ENCODE results near the gene NDST1. TPM values are rescaled to one million over a fixed set of nuclear protein-coding genes. Genes with fewer than 3 reads are reported as not detected.

The NDST1 gene
- total and polyA plus RNA-seq, 10 of the 15 experiments (the other 5 are each of a cell fraction or from before 2014, with no cell fraction given), result 0.20 to 53.5 (median 12.9) TPM

GRCh38 chr5:150487199-150488061 is 20.5 kb upstream of the NDST1 start (continued):
- 0 out of 2 replicates have a peak, but pooled peaks have one; percentile 43 for TF ChIP-seq TCF12 (IDR thresholded peaks at IDR 0.05; ENCODE audit: low read depth, low read length)
- no peak for TF ChIP-seq SMAD1 (IDR thresholded peaks at IDR 0.05; ENCODE audit: low read depth, partially characterized antibody)
- no peak for TF ChIP-seq RAD51 (IDR thresholded peaks at IDR 0.05)
- no peak for TF ChIP-seq STAT1 (conservative IDR thresholded peaks at IDR 0.05)
- TF ChIP-seq JUNB (IDR thresholded peaks at IDR 0.05), result no peak
- TF ChIP-seq MEF2A (IDR thresholded peaks at IDR 0.05; ENCODE audit: insufficient read depth, low read depth, low read length), result no peak
- no peak for TF ChIP-seq EED (IDR thresholded peaks at IDR 0.05; ENCODE audit: low read depth)
- TF ChIP-seq YBX1 (IDR thresholded peaks at IDR 0.05), result no peak
- TF ChIP-seq, protein P1, sequence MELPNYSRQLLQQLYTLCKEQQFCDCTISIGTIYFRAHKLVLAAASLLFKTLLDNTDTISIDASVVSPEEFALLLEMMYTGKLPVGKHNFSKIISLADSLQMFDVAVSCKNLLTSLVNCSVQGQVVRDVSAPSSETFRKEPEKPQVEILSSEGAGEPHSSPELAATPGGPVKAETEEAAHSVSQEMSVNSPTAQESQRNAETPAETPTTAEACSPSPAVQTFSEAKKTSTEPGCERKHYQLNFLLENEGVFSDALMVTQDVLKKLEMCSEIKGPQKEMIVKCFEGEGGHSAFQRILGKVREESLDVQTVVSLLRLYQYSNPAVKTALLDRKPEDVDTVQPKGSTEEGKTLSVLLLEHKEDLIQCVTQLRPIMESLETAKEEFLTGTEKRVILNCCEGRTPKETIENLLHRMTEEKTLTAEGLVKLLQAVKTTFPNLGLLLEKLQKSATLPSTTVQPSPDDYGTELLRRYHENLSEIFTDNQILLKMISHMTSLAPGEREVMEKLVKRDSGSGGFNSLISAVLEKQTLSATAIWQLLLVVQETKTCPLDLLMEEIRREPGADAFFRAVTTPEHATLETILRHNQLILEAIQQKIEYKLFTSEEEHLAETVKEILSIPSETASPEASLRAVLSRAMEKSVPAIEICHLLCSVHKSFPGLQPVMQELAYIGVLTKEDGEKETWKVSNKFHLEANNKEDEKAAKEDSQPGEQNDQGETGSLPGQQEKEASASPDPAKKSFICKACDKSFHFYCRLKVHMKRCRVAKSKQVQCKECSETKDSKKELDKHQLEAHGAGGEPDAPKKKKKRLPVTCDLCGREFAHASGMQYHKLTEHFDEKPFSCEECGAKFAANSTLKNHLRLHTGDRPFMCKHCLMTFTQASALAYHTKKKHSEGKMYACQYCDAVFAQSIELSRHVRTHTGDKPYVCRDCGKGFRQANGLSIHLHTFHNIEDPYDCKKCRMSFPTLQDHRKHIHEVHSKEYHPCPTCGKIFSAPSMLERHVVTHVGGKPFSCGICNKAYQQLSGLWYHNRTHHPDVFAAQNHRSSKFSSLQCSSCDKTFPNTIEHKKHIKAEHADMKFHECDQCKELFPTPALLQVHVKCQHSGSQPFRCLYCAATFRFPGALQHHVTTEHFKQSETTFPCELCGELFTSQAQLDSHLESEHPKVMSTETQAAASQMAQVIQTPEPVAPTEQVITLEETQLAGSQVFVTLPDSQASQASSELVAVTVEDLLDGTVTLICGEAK (IDR thresholded peaks at IDR 0.05; ENCODE audit: borderline replicate concordance), result no peak
- no peak for TF ChIP-seq RBBP5 (conservative IDR thresholded peaks at IDR 0.05)
- no peak for TF ChIP-seq SRF (IDR thresholded peaks at IDR 0.05; ENCODE audit: low read depth in 2 of 2, low read length in 2 of 2)
- TF ChIP-seq KAT2A (conservative IDR thresholded peaks at IDR 0.05; ENCODE audit: control insufficient read depth, low read depth, low read length), result no peak
- no peak for TF ChIP-seq WRNIP1 (IDR thresholded peaks at IDR 0.05; ENCODE audit: borderline replicate concordance, low read depth, low read length)
- TF ChIP-seq CUX1 (IDR thresholded peaks at IDR 0.05; ENCODE audit: insufficient replicate concordance, low read depth, low read length), result no peak
- TF ChIP-seq, protein P2, sequence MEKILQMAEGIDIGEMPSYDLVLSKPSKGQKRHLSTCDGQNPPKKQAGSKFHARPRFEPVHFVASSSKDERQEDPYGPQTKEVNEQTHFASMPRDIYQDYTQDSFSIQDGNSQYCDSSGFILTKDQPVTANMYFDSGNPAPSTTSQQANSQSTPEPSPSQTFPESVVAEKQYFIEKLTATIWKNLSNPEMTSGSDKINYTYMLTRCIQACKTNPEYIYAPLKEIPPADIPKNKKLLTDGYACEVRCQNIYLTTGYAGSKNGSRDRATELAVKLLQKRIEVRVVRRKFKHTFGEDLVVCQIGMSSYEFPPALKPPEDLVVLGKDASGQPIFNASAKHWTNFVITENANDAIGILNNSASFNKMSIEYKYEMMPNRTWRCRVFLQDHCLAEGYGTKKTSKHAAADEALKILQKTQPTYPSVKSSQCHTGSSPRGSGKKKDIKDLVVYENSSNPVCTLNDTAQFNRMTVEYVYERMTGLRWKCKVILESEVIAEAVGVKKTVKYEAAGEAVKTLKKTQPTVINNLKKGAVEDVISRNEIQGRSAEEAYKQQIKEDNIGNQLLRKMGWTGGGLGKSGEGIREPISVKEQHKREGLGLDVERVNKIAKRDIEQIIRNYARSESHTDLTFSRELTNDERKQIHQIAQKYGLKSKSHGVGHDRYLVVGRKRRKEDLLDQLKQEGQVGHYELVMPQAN (conservative IDR thresholded peaks at IDR 0.05), result no peak
- TF ChIP-seq, protein P3, sequence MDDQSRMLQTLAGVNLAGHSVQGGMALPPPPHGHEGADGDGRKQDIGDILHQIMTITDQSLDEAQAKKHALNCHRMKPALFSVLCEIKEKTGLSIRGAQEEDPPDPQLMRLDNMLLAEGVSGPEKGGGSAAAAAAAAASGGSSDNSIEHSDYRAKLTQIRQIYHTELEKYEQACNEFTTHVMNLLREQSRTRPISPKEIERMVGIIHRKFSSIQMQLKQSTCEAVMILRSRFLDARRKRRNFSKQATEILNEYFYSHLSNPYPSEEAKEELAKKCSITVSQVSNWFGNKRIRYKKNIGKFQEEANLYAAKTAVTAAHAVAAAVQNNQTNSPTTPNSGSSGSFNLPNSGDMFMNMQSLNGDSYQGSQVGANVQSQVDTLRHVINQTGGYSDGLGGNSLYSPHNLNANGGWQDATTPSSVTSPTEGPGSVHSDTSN (IDR thresholded peaks at IDR 0.05; ENCODE audit: insufficient replicate concordance, low read depth, low read length), result peak; percentile 20
- TF ChIP-seq RFX5 (IDR thresholded peaks at IDR 0.05; ENCODE audit: low read depth, low read length), result no peak

Measured in GM12878 (cell line).